Endodermal cell (in vitro differentiated cells): ENCODE results near the gene VSTM5. TPM values are rescaled to one million over a fixed set of nuclear protein-coding genes. Genes with fewer than 3 reads are reported as not detected.

ENCODE experiments used
- DNase-seq: peaks from one replicate; pipeline ENCODE4 v3.0.0-alpha.2; 2017
- H3K27ac ChIP-seq: 2 replicates; pipeline ENCODE4 v1.5.1; 2013; ENCODE audit warnings: mild to moderate bottlenecking, low read depth, low read length, moderate library complexity
- H3K27me3 ChIP-seq: 2 replicates; pipeline ENCODE4 v1.6.1; 2013; ENCODE audit warnings: mild to moderate bottlenecking, low read length, moderate library complexity; ENCODE audit not compliant: insufficient read depth, control insufficient read depth, poor library complexity, severe bottlenecking
- H3K36me3 ChIP-seq: 2 replicates; pipeline ENCODE4 v1.7.0; 2013; ENCODE audit warnings: mild to moderate bottlenecking, low read length, moderate library complexity; ENCODE audit not compliant: control insufficient read depth, insufficient read depth
- H3K4me1 ChIP-seq: one replicate; pipeline ENCODE4 v1.7.0; 2013; ENCODE audit warnings: low read length; ENCODE audit not compliant: control insufficient read depth, insufficient read depth
- H3K4me3 ChIP-seq: 2 replicates; pipeline ENCODE4 v1.5.1; 2013; ENCODE audit warnings: mild to moderate bottlenecking, low read length, moderate library complexity
- H3K9ac ChIP-seq: 2 replicates; pipeline ENCODE4 v1.6.1; 2013; ENCODE audit warnings: mild to moderate bottlenecking, low read length, moderate library complexity; ENCODE audit not compliant: poor library complexity, severe bottlenecking; ENCODE audit errors: extremely low read depth
- H3K9me3 ChIP-seq: 2 replicates; pipeline ENCODE4 v1.6.1; 2013; ENCODE audit warnings: mild to moderate bottlenecking, low read length, moderate library complexity; ENCODE audit not compliant: control insufficient read depth
- H3K27ac Mint-ChIP-seq: 2 replicates; pipeline ENCODE4 v1.8.0; 2020; ENCODE audit warnings: mixed read lengths
- H3K27me3 Mint-ChIP-seq: 2 replicates; pipeline ENCODE4 v1.8.0; 2021; ENCODE audit warnings: mild to moderate bottlenecking, mixed read lengths; ENCODE audit not compliant: insufficient read depth
- H3K36me3 Mint-ChIP-seq: 2 replicates; pipeline ENCODE4 v1.8.0; 2020; ENCODE audit warnings: low read depth, mixed read lengths
- H3K4me1 Mint-ChIP-seq: 2 replicates; pipeline ENCODE4 v1.8.0; 2020; ENCODE audit warnings: mixed read lengths
- H3K4me3 Mint-ChIP-seq: 2 replicates; pipeline ENCODE4 v1.8.0; 2020; ENCODE audit warnings: mild to moderate bottlenecking, moderate library complexity, mixed read lengths
- H3K9me3 Mint-ChIP-seq: 2 replicates; pipeline ENCODE4 v1.8.0; 2020; ENCODE audit warnings: mild to moderate bottlenecking, mixed read lengths
- WGBS, 2 experiments: methylation state at CpG; one replicate each; pipeline versions ENCODE4 v1.1.5 to v1.1.7; 2013; ENCODE audit warnings: missing lambda C conversion rate in 2 of 2, mixed read lengths in 1 of 2; ENCODE audit not compliant: insufficient coverage in 1 of 2, insufficient read length in 1 of 2; 5-methylcytosine and 5-hydroxymethylcytosine counted together
- total RNA-seq, 2 donors: library from RNA; stranded (reverse); fragmentation: NEBNext Ultra II Directional in 1 of 2; extraction: Animal tissue kit (Norgen Biotek cat#: 25700) in 1 of 2; gene quantifications; 2 replicates in 1 of 2; 3 replicates in 1 of 2; pipeline ENCODE4 v1.2.1, GENCODE V29; 2021
- TF ChIP-seq, protein P1 (sequence below): fragments of 200-600 bp; sonication (generic); conservative IDR thresholded peaks from 2 replicates; pipeline ENCODE4 v1.5.0; 2021; ENCODE audit warnings: antibody characterized with exemption, mild to moderate bottlenecking

Gene VSTM5
- total RNA-seq, 2 donors from 2014 or later, result 0.29 to 0.75 TPM

DNA sequence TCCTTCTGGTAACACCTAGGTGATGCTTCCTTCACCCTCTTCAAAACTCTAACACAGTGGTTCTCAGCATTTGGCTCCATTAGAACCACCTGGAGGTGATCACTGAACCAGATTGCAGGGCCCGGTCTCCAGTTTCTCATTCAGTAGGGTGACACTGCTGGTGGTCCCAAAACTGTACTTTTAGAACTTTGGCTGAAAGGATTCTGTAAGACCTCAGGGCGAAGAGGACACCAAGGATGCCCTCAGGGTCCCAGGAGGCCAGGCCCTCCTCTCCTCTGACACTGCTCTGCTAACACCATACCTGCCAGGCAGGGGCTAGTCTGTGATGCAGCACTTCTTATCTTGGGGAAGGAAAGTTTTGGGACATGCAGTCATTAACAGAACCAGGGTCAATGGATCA is 9.0 kb downstream of the VSTM5 start:
- Histone ChIP-seq H3K9ac (no peak overlapping the region), H3K36me3 (no peaks in the 10 kb centered on the region), H3K9me3 (no peaks in the 10 kb centered on the region), H3K27me3 (no peaks in the 10 kb centered on the region), H3K27ac (no peak overlapping the region), H3K4me3 (no peak overlapping the region), H3K4me1 (no peaks in the 10 kb centered on the region)
- no peaks in the 10 kb centered on the region for H3K9me3 Mint-ChIP-seq
- H3K4me1 Mint-ChIP-seq, result peaks cover 15% of the 10 kb centered on the region
- H3K4me3 Mint-ChIP-seq, result no peak overlapping the region
- no peaks in the 10 kb centered on the region for H3K27me3 Mint-ChIP-seq
- TF ChIP-seq, protein P1, sequence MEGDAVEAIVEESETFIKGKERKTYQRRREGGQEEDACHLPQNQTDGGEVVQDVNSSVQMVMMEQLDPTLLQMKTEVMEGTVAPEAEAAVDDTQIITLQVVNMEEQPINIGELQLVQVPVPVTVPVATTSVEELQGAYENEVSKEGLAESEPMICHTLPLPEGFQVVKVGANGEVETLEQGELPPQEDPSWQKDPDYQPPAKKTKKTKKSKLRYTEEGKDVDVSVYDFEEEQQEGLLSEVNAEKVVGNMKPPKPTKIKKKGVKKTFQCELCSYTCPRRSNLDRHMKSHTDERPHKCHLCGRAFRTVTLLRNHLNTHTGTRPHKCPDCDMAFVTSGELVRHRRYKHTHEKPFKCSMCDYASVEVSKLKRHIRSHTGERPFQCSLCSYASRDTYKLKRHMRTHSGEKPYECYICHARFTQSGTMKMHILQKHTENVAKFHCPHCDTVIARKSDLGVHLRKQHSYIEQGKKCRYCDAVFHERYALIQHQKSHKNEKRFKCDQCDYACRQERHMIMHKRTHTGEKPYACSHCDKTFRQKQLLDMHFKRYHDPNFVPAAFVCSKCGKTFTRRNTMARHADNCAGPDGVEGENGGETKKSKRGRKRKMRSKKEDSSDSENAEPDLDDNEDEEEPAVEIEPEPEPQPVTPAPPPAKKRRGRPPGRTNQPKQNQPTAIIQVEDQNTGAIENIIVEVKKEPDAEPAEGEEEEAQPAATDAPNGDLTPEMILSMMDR, result no peak
- no peak overlapping the region for H3K27ac Mint-ChIP-seq
- WGBS, 2 experiments, result 91 to 95% methylated on average over 2 of the region's 2 CpGs
- peak; percentile 40 for DNase-seq
- H3K36me3 Mint-ChIP-seq, result no peaks in the 10 kb centered on the region

DNA sequence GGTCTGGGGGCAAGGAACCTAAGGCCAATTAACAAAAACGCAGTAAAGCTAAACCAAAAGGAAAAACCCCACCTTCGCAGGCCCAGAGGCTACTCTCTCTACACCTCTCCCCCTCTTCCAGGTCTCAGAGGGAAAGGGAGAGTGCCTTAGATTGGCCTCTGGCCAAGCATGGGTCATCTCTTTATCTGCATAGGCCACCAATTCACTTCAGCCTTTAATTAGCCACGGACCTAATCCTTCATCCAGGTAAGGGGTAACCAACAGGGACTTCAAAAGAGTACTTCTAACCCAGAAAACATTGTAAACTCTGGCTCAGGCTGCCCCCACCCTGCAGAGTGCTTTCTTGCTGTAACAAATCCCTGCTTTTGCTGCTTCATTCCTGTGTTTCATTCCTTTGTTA is 9.4 kb downstream of the VSTM5 start:
- WGBS, 2 experiments, result 59 to 60% methylated on average over 2 to 3 of the region's 3 CpGs
- TF ChIP-seq, protein P1, result no peak
- no peaks in the 10 kb centered on the region for H3K36me3 ChIP-seq

DNA sequence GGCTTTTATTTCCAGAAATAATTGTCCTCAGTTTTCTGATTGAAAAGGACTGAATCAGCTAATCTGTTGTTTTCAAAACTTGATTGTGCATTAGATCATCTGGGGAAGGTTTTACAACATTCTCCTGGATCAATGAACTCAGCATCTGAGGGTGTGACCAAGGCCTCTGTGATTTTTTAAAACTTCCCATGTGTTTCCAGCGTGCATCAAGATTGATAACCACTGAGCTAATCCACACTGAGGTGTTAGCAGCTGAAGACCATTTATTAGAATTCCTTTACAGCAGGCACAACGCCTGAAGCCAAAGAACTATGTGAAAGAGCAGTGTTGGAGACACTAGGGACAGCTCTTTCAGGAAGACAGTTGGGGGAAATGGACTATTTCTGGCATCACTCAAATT is 10.2 kb downstream of the VSTM5 start:
- Histone ChIP-seq H3K36me3 (no peaks in the 10 kb centered on the region), H3K4me3 (no peak overlapping the region), H3K27ac (no peak overlapping the region), H3K9ac (no peak overlapping the region), H3K4me1 (no peaks in the 10 kb centered on the region), H3K9me3 (no peaks in the 10 kb centered on the region), H3K27me3 (no peaks in the 10 kb centered on the region)
- no peak overlapping the region for H3K4me3 Mint-ChIP-seq
- H3K9me3 Mint-ChIP-seq, result no peaks in the 10 kb centered on the region
- H3K36me3 Mint-ChIP-seq, result no peaks in the 10 kb centered on the region
- peak; percentile 22 for DNase-seq
- H3K27ac Mint-ChIP-seq, result no peak overlapping the region
- 85 to 93% methylated on average over 2 of the region's 2 CpGs for WGBS, 2 experiments
- H3K4me1 Mint-ChIP-seq, result peaks cover 15% of the 10 kb centered on the region
- TF ChIP-seq, protein P1, result no peak
- no peaks in the 10 kb centered on the region for H3K27me3 Mint-ChIP-seq

More for the DNA sequence above, 9.4 kb downstream of the VSTM5 start:
- Histone ChIP-seq H3K4me1 (no peaks in the 10 kb centered on the region), H3K9ac (no peak overlapping the region), H3K9me3 (no peaks in the 10 kb centered on the region), H3K27me3 (no peaks in the 10 kb centered on the region), H3K4me3 (no peak overlapping the region), H3K27ac (no peak overlapping the region)
- no peaks in the 10 kb centered on the region for H3K9me3 Mint-ChIP-seq
- H3K27ac Mint-ChIP-seq, result no peak overlapping the region
- H3K4me1 Mint-ChIP-seq, result peaks cover 15% of the 10 kb centered on the region
- no peak overlapping the region for H3K4me3 Mint-ChIP-seq
- no peaks in the 10 kb centered on the region for H3K36me3 Mint-ChIP-seq
- H3K27me3 Mint-ChIP-seq, result no peaks in the 10 kb centered on the region
- no peak for DNase-seq
